Amygdala (tissue), 56 donors: ENCODE measurements around the gene DNAH1.

Source experiments
- DNase-seq, 56 donors: peaks; one replicate each; lab custom pipeline; 2025; lab: John Stamatoyannopoulos, UW

Gene DNAH1

GRCh38 chr3:52383446-52383845 lies 67.3 kb downstream of the DNAH1 start:
- no peak for DNase-seq

GRCh38 chr3:52384019-52384761 lies 68.1 kb downstream of the DNAH1 start:
- no peak for DNase-seq

DNA sequence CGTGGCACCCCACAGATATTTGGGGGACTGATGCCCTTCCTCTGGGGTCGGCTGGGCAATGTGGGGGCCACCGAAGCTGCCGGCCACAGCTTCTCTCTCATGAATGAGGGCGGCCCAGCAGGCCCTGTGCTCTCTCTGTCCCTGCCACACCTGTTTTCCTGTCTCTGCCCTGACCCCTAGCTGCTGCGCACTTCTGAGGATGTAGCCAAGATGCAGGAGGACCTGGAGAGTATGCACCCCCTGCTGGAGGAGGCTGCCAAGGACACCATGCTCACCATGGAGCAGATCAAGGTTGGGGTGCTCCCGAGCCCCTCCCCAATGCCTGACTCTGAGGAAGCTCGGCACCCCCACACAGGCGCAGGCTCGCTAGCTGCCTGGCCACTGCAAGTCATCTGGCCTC lies 69.0 kb downstream of the DNAH1 start:
- DNase-seq, result no peak

- DNase-seq, result no peak
These were observed 71.4 kb downstream of the DNAH1 start for GRCh38 chr3:52387481-52387880.

DNA sequence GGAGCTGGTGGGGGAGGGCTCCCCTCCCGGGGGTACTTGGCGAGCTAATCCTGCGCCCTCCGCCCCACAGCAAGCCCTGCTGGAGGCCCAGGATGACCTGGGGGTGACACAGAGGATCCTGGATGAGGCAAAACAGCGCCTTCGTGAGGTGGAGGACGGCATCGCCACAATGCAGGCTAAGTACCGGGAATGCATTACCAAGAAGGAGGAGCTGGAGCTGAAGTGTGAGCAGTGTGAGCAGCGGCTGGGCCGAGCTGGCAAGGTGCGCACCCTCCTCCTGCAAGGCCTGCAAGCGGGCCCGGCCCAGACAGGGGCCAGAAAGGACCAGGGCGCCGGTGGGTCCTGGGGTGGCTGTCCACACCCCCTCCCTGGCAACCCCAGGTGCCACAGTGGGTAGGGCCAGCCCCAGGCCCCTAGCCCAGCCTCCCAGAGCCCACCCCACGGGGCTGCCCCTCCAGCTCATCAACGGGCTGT lies 72.3 kb downstream of the DNAH1 start:
- no peak for DNase-seq

- no peak for DNase-seq
These were observed 72.8 kb downstream of the DNAH1 start for GRCh38 chr3:52388933-52389332.

DNA sequence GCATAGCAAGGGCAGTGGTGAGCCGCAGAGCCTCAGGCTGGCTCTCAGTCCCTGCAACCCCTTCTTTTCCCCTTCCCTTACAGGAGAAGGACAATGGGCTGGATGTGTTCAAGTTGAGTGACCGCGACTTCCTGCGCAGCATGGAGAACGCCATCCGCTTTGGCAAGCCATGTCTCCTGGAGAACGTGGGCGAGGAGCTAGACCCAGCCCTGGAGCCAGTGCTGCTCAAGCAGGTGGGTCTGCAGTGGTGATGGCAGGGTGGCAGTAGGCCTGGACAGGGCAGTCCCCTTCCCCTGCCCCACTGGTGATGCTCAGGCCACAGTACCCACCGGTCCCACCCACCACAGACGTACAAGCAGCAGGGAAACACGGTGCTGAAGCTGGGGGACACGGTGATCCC lies 75.0 kb downstream of the DNAH1 start:
- DNase-seq, result no peak

GRCh38 chr3:52392216-52392930 lies 76.3 kb downstream of the DNAH1 start:
- DNase-seq, result no peak

DNA sequence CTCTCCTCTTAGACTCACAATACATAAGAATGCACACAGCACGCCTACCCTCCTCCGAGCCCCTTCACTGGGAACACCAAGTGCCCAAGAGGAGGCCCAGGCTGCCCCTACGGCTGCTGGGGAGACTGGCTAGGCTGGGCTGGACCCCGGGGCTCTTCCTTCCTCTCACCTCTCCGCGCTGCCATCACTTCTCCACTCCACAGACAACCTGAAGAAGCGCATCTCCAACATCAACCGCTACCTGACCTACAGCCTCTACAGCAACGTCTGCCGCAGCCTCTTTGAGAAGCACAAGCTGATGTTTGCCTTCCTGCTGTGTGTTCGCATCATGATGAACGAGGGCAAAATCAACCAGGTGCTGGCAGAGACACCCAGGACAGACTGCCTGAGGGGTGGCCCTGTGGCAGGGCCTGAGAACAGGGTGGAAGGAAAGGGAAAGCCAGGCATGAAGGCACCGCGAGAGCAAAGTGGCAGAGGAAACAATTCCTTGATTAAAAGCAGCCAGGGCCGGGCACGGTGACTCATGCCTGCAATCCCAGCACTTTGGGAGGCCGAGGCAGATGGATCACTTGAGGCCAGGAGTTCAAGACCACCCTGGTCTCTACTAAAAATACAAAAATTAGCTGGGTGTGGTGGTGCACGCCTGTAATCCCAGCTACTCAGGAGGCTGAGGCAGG lies 77.2 kb downstream of the DNAH1 start:
- no peak for DNase-seq

- no peak for DNase-seq
These were observed 78.0 kb downstream of the DNAH1 start for GRCh38 chr3:52393959-52394670.

- no peak for DNase-seq
These were observed 78.8 kb downstream of the DNAH1 start for GRCh38 chr3:52394751-52395502.

- DNase-seq, result no peak
These were observed 79.4 kb downstream of the DNAH1 start for GRCh38 chr3:52395503-52395865.

- no peak for DNase-seq
These were observed 80.1 kb downstream of the DNAH1 start for GRCh38 chr3:52396011-52396906.

- no peak for DNase-seq
These were observed 80.9 kb downstream of the DNAH1 start for GRCh38 chr3:52396907-52397591.

- DNase-seq, result no peak
These were observed 81.7 kb downstream of the DNAH1 start for GRCh38 chr3:52397676-52398399.

DNA sequence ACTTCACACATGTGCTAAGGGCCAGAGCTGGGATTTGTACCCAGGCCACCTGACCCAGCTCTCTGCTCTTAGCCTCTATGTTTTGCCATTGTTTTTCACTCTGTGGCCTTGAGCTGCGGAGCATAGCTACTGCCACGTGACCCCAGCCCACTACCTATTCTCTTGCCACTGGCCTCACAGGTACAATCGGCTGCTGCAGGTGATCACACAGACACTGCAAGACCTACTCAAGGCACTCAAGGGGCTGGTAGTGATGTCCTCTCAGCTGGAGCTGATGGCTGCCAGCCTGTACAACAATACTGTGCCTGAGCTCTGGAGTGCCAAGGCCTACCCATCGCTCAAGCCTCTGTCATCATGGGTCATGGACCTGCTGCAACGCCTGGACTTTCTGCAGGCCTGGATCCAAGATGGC lies 82.6 kb downstream of the DNAH1 start:
- DNase-seq, result no peak

GRCh38 chr3:52399131-52399530 lies 83.0 kb downstream of the DNAH1 start:
- no peak for DNase-seq

DNA sequence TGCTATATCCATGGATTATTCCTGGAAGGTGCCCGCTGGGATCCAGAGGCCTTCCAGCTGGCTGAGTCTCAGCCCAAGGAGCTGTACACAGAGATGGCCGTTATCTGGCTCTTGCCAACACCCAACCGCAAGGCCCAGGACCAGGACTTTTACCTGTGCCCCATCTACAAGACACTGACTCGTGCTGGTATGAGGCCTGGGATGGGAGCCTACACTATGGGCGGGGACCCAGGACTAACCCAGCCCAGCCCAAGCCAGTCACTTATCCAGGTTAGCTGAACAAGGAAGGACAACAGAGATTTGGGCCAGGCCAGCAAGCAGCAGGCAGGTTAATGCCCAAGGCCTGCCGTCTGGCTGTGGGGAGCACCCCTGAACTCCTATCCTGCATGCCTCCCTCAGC lies 83.5 kb downstream of the DNAH1 start:
- no peak for DNase-seq
